GM23338 (cell line): ENCODE data around the gene PCOLCE2. TPM values are rescaled to one million over a fixed set of nuclear protein-coding genes. Genes with fewer than 3 reads are reported as not detected.

Experiments
- ATAC-seq: fragments of 200-7000 bp; cut with Tn5 transposase; 3 replicates; pipeline ENCODE4 v1.9.1; 2020
- DNase-seq: peaks from one replicate; pipeline ENCODE4 v3.0.0-alpha.2; 2015; ENCODE audit warnings: low spot score
- H2AFZ ChIP-seq: fragments of 200-600 bp; sonication (generic); 2 replicates; pipeline ENCODE4 v1.8.0; 2016; ENCODE audit warnings: antibody characterized with exemption, mild to moderate bottlenecking, moderate library complexity
- H3F3A ChIP-seq: fragments of 200-600 bp; sonication (generic); replicated peaks from 2 replicates; pipeline ENCODE4 v1.8.0; 2017; ENCODE audit warnings: antibody characterized with exemption, mixed run types, low read depth
- H3K27ac ChIP-seq: fragments of 200-600 bp; sonication (generic); 2 replicates; pipeline ENCODE4 v1.6.1; 2016; ENCODE audit warnings: low read depth
- H3K27me3 ChIP-seq: fragments of 200-600 bp; sonication (generic); 2 replicates; pipeline ENCODE4 v1.8.0; 2016; ENCODE audit warnings: mild to moderate bottlenecking, mixed run types, moderate library complexity; ENCODE audit not compliant: insufficient read depth
- H3K36me3 ChIP-seq: fragments of 200-600 bp; sonication (generic); 2 replicates; pipeline ENCODE4 v1.8.0; 2016; ENCODE audit warnings: mild to moderate bottlenecking; ENCODE audit not compliant: insufficient read depth
- H3K4me1 ChIP-seq: fragments of 200-600 bp; sonication (generic); 2 replicates; pipeline ENCODE4 v1.8.0; 2016; ENCODE audit warnings: mild to moderate bottlenecking, moderate library complexity; ENCODE audit not compliant: insufficient read depth
- H3K4me2 ChIP-seq: fragments of 200-600 bp; sonication (generic); 2 replicates; pipeline ENCODE4 v1.7.1; 2017; ENCODE audit warnings: mixed run types
- H3K4me3 ChIP-seq: fragments of 200-600 bp; sonication (generic); 2 replicates; pipeline ENCODE4 v1.6.1; 2016; ENCODE audit warnings: mixed run types
- H3K79me2 ChIP-seq: fragments of 200-600 bp; sonication (generic); replicated peaks from 2 replicates; pipeline ENCODE4 v1.8.0; 2017; ENCODE audit warnings: mild to moderate bottlenecking; ENCODE audit not compliant: insufficient read depth
- H3K9me2 ChIP-seq: fragments of 200-600 bp; sonication (generic); 2 replicates; pipeline ENCODE4 v1.8.0; 2017; ENCODE audit not compliant: insufficient read depth
- H4K20me1 ChIP-seq: fragments of 200-600 bp; sonication (generic); replicated peaks from 2 replicates; pipeline ENCODE4 v1.8.0; 2017; ENCODE audit warnings: mild to moderate bottlenecking; ENCODE audit not compliant: insufficient read depth
- H3K27ac Mint-ChIP-seq: 2 replicates; pipeline ENCODE4 v1.8.0; 2020; ENCODE audit warnings: inconsistent platforms, mild to moderate bottlenecking, moderate library complexity, mixed read lengths
- H3K27me3 Mint-ChIP-seq: 3 replicates; pipeline ENCODE4 v1.8.0; 2022; ENCODE audit warnings: low read depth, mild to moderate bottlenecking, moderate library complexity, mixed read lengths, inconsistent platforms; ENCODE audit not compliant: insufficient read depth, poor library complexity
- H3K36me3 Mint-ChIP-seq: 3 replicates; pipeline ENCODE4 v1.8.0; 2021; ENCODE audit warnings: low read depth, mild to moderate bottlenecking, inconsistent platforms, moderate library complexity, mixed read lengths
- H3K4me1 Mint-ChIP-seq: 3 replicates; pipeline ENCODE4 v1.8.0; 2020; ENCODE audit warnings: mild to moderate bottlenecking, inconsistent platforms, mixed read lengths
- H3K4me3 Mint-ChIP-seq: 3 replicates; pipeline ENCODE4 v1.8.0; 2021; ENCODE audit warnings: moderate library complexity, mild to moderate bottlenecking, inconsistent platforms, mixed read lengths
- H3K9me3 Mint-ChIP-seq: 3 replicates; pipeline ENCODE4 v1.8.0; 2020; ENCODE audit warnings: moderate library complexity, mild to moderate bottlenecking, inconsistent platforms, mixed read lengths
- JUNB ChIP-seq: IDR thresholded peaks from one replicate; pipeline ENCODE4 v1.6.1; 2016; ENCODE audit warnings: antibody characterized with exemption; ENCODE audit not compliant: unreplicated experiment
- polyA plus RNA-seq: library from polyadenylated mRNA; unstranded; fragments of >200 nt; fragmentation: Nextera tagmentation; extraction: Ambion mirVana; gene quantifications from 2 replicates; pipeline ENCODE4 v1.2.1, GENCODE V29; 2016
- small RNA-seq: library from RNA; depleted of rRNA; stranded (forward); fragments of <200 nt; gene quantifications from one replicate; pipeline ENCODE3, GENCODE V24; 2014; ENCODE audit warnings: low replicate concordance
- total RNA-seq: library from RNA; depleted of rRNA; stranded (reverse); fragments of >200 nt; shearing (Covaris generic); gene quantifications from 2 replicates; pipeline ENCODE4 v1.2.3, GENCODE V29; 2014; rRNA removed
- TF ChIP-seq, protein P1 (sequence below): IDR thresholded peaks from one replicate; pipeline ENCODE4 v1.6.1; 2018; ENCODE audit warnings: antibody characterized with exemption; ENCODE audit not compliant: unreplicated experiment
- TF ChIP-seq, protein P2 (sequence below), 2 experiments: fragments of 200-600 bp in 1 of 2; sonication (generic) in 1 of 2; conservative IDR thresholded peaks; 2 replicates each; pipeline versions ENCODE4 v1.5.1 to v1.6.1; 2016 to 2017; ENCODE audit warnings: antibody characterized with exemption in 2 of 2, low read depth in 2 of 2, mild to moderate bottlenecking in 2 of 2, moderate library complexity in 1 of 2

Gene PCOLCE2
- total and polyA plus RNA-seq, 2 experiments from 2014 or later: 17.7 to 22.6 TPM

DNA sequence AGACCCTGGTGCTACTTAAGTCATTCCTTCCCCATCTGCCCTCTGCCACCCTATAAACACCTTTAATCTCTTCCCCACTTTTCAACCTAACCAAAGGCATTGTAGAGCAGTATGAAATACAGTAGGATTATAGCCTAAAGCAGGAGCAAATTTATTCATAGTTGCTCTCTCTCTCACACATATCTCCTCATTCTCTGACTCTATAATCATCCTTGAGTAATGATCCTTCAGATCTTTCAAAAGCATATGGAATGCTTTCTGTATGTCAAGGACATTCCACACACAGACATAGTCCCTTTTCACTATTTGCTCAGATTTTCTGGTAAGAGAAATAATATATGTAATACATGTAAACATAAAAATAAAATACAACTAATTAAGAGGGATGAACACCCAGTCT lies 111.0 kb downstream of the PCOLCE2 start:
- no peaks in the 10 kb centered on the region for H3K79me2 ChIP-seq
- H3K27me3 ChIP-seq: no peaks in the 10 kb centered on the region
- no peak overlapping the region for H3K4me2 ChIP-seq
- Mint-ChIP-seq H3K27me3 (no peaks in the 10 kb centered on the region), H3K9me3 (no peaks in the 10 kb centered on the region), H3K27ac (no peak overlapping the region), H3K36me3 (no peaks in the 10 kb centered on the region), H3K4me3 (no peak overlapping the region), H3K4me1 (no peaks in the 10 kb centered on the region)
- H4K20me1 ChIP-seq: 0 out of 2 replicates have a peak, but pooled peaks cover 4% of the 10 kb centered on the region
- H3K4me1 ChIP-seq: no peaks in the 10 kb centered on the region
- no peaks in the 10 kb centered on the region for H3K9me2 ChIP-seq
- DNase-seq (no peak), ATAC-seq (no peak)
- no peak overlapping the region for H2AFZ ChIP-seq
- no peaks in the 10 kb centered on the region for H3K36me3 ChIP-seq
- no peaks in the 10 kb centered on the region for H3F3A ChIP-seq
- H3K27ac ChIP-seq: no peak overlapping the region
- TF ChIP-seq, protein P1, sequence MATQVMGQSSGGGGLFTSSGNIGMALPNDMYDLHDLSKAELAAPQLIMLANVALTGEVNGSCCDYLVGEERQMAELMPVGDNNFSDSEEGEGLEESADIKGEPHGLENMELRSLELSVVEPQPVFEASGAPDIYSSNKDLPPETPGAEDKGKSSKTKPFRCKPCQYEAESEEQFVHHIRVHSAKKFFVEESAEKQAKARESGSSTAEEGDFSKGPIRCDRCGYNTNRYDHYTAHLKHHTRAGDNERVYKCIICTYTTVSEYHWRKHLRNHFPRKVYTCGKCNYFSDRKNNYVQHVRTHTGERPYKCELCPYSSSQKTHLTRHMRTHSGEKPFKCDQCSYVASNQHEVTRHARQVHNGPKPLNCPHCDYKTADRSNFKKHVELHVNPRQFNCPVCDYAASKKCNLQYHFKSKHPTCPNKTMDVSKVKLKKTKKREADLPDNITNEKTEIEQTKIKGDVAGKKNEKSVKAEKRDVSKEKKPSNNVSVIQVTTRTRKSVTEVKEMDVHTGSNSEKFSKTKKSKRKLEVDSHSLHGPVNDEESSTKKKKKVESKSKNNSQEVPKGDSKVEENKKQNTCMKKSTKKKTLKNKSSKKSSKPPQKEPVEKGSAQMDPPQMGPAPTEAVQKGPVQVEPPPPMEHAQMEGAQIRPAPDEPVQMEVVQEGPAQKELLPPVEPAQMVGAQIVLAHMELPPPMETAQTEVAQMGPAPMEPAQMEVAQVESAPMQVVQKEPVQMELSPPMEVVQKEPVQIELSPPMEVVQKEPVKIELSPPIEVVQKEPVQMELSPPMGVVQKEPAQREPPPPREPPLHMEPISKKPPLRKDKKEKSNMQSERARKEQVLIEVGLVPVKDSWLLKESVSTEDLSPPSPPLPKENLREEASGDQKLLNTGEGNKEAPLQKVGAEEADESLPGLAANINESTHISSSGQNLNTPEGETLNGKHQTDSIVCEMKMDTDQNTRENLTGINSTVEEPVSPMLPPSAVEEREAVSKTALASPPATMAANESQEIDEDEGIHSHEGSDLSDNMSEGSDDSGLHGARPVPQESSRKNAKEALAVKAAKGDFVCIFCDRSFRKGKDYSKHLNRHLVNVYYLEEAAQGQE: no peak
- no peak for TF ChIP-seq JUNB
- H3K4me3 ChIP-seq: no peak overlapping the region

DNA sequence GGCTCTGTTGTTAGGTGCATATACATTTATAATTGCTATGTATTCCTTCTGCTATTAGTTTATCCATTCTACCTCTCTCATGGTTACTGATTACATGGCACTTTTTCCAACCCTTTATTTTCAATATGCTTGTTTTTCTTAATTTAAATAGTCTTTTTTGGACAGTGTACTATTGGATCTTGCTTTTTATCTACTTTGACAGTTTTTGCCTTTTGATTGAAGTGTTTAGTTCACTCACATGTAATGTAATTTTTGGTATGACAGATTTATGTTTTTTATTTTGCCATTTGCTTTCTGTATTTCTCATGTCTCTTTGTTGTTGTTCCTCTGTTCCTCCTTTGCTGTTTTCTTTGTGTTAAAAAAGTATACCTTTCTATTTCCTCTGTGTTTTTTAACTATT lies 120.5 kb downstream of the PCOLCE2 start:
- Histone ChIP-seq H3K4me1 (no peaks in the 10 kb centered on the region), H2AFZ (no peak overlapping the region), H3K27me3 (no peaks in the 10 kb centered on the region), H3K4me3 (no peak overlapping the region), H3F3A (no peaks in the 10 kb centered on the region), H3K27ac (no peak overlapping the region), H4K20me1 (no peaks in the 10 kb centered on the region; the same call in 1 of the 2 replicates), H3K36me3 (no peaks in the 10 kb centered on the region), H3K79me2 (peaks cover 6% of the 10 kb centered on the region; the same call in 1 of the 2 replicates), H3K4me2 (no peak overlapping the region), H3K9me2 (no peaks in the 10 kb centered on the region)
- H3K27ac Mint-ChIP-seq: no peak overlapping the region
- no peak for DNase-seq
- H3K9me3 Mint-ChIP-seq: no peaks in the 10 kb centered on the region; the same call in 2 of the 3 replicates
- H3K4me3 Mint-ChIP-seq: no peak overlapping the region
- no peak for ATAC-seq
- no peaks in the 10 kb centered on the region; the same call in 2 of the 3 replicates for H3K36me3 Mint-ChIP-seq
- no peaks in the 10 kb centered on the region for H3K4me1 Mint-ChIP-seq
- TF ChIP-seq, protein P2, sequence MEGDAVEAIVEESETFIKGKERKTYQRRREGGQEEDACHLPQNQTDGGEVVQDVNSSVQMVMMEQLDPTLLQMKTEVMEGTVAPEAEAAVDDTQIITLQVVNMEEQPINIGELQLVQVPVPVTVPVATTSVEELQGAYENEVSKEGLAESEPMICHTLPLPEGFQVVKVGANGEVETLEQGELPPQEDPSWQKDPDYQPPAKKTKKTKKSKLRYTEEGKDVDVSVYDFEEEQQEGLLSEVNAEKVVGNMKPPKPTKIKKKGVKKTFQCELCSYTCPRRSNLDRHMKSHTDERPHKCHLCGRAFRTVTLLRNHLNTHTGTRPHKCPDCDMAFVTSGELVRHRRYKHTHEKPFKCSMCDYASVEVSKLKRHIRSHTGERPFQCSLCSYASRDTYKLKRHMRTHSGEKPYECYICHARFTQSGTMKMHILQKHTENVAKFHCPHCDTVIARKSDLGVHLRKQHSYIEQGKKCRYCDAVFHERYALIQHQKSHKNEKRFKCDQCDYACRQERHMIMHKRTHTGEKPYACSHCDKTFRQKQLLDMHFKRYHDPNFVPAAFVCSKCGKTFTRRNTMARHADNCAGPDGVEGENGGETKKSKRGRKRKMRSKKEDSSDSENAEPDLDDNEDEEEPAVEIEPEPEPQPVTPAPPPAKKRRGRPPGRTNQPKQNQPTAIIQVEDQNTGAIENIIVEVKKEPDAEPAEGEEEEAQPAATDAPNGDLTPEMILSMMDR (conservative IDR thresholded peaks at IDR 0.05; ENCODE audit: low read depth in 2 of 2): no peak
- no peaks in the 10 kb centered on the region for H3K27me3 Mint-ChIP-seq

Small RNA genes lying within 50 kb of the gene (small RNA-seq; reads per million reads assigned to genes)
- not detected for gene RNU7-47P

Other genes starting within 250 kb of the PCOLCE2 start
- 36.6 and 51.7 TPM in 2 replicates for gene TRPC1, start 165.0 kb downstream of the PCOLCE2 start, total RNA-seq
- 7.0 and 7.3 TPM in 2 replicates for gene TRPC1, start 165.0 kb downstream of the PCOLCE2 start, polyA plus RNA-seq
- 2.0 and 2.3 TPM in 2 replicates for gene PAQR9, start 74.6 kb upstream of the PCOLCE2 start, total RNA-seq
- 2.0 and 2.2 TPM in 2 replicates for gene PAQR9, start 74.6 kb upstream of the PCOLCE2 start, polyA plus RNA-seq
- gene U2SURP, start 112.5 kb upstream of the PCOLCE2 start, total RNA-seq: 108 and 116 TPM in 2 replicates
- gene U2SURP, start 112.5 kb upstream of the PCOLCE2 start, polyA plus RNA-seq: 339 and 372 TPM in 2 replicates
- gene CHST2, start 230.7 kb upstream of the PCOLCE2 start, total RNA-seq: 23.5 and 28.3 TPM in 2 replicates
- 4.1 and 4.3 TPM in 2 replicates for gene CHST2, start 230.7 kb upstream of the PCOLCE2 start, polyA plus RNA-seq